H1 (cell line): Measurements from ENCODE around the gene LDLRAD4. TPM values are rescaled to one million over a fixed set of nuclear protein-coding genes. Genes with fewer than 3 reads are reported as not detected.

Experiments
- EGR1 ChIP-seq: IDR thresholded peaks from 2 replicates; pipeline ENCODE4 v1.6.1; 2011; ENCODE audit warnings: low read depth, low read length, borderline replicate concordance
- MAFK ChIP-seq: IDR thresholded peaks from 2 replicates; pipeline ENCODE4 v1.6.1; 2012; ENCODE audit warnings: low read depth, mild to moderate bottlenecking, improper control_type of control experiment, low read length
- MAX ChIP-seq: IDR thresholded peaks from 2 replicates; pipeline ENCODE4 v1.6.1; 2012; ENCODE audit warnings: inconsistent platforms
- POLR2AphosphoS5 ChIP-seq: IDR thresholded peaks from 2 replicates; pipeline ENCODE4 v1.6.1; 2011; ENCODE audit warnings: low read depth, low read length
- POU5F1 ChIP-seq: IDR thresholded peaks from 2 replicates; pipeline ENCODE4 v1.6.1; 2011; ENCODE audit warnings: low read depth, mild to moderate bottlenecking, low read length, moderate library complexity
- RFX5 ChIP-seq: IDR thresholded peaks from 2 replicates; pipeline ENCODE4 v1.6.1; 2011; ENCODE audit warnings: low read depth, low read length, improper control_type of control experiment, borderline replicate concordance
- SIRT6 ChIP-seq: IDR thresholded peaks from one replicate; pipeline ENCODE4 v1.7.1; 2012; ENCODE audit warnings: low read length, inconsistent platforms
- SRF ChIP-seq: IDR thresholded peaks from 2 replicates; pipeline ENCODE4 v1.6.1; 2011; ENCODE audit warnings: mild to moderate bottlenecking, low read depth, low read length, moderate library complexity
- SUZ12 ChIP-seq: fragments of 200-600 bp; sonication (generic); IDR thresholded peaks from 2 replicates; pipeline ENCODE4 v1.6.1; 2012; ENCODE audit warnings: mild to moderate bottlenecking, inconsistent platforms, low read length, moderate library complexity, mixed read lengths
- YY1 ChIP-seq: IDR thresholded peaks from 2 replicates; pipeline ENCODE4 v1.6.1; 2011; ENCODE audit warnings: low read depth, mild to moderate bottlenecking, low read length
- polyA plus RNA-seq, 7 experiments: library from polyadenylated mRNA; depleted of rRNA in 3 of 7; stranded (reverse) in 5 of 7; unstranded in 2 of 7; fragments of >200 nt in 5 of 7; fragments of 200-250 nt in 2 of 7; gene quantifications; 1 replicate in 5 of 7; 2 replicates in 1 of 7; 4 replicates in 1 of 7; pipeline versions ENCODE4 v1.2.1 to v1.2.3, GENCODE V29; 2011 to 2013; ENCODE audit warnings: missing spikeins in 2 of 7, mixed read lengths in 2 of 7
- total RNA-seq: library from RNA; stranded (reverse); fragmentation: NEBNext Ultra II Directional; extraction: Animal tissue kit (Norgen Biotek cat#: 25700); gene quantifications from 2 replicates; pipeline ENCODE4 v1.2.1, GENCODE V29; 2021
- TF ChIP-seq, protein P1 (sequence below): fragments of 300-600 bp; sonication (generic); IDR thresholded peaks from 2 replicates; pipeline ENCODE4 v1.7.1; 2012; ENCODE audit warnings: low read length, moderate library complexity, mild to moderate bottlenecking, inconsistent platforms; ENCODE audit not compliant: insufficient replicate concordance

Gene LDLRAD4
- total and polyA plus RNA-seq, 2 of the 8 experiments (the other 6 are each of a cell fraction or from before 2014, with no cell fraction given) = 0.77 to 1.4 TPM

DNA sequence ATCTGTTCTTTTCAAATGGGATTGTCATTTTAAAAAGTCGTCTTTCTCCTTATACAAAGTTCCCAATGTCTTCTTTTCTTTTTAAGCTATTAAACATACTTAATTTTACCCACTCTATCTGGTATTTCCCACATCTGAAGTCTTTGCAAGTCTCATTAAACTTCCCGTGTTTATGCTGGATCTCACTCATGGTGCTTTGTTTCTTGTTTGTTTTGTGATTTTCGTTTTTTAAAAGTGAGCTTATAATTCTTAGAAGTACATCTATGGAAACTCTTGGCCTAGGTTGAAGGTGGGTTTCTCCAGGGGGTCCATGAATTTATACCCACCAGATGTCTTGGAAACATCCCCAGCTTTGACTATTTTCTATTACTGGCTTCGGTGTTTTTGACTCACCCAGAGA lies 299.8 kb downstream of the LDLRAD4 start (continued):
- TF ChIP-seq, protein P1, sequence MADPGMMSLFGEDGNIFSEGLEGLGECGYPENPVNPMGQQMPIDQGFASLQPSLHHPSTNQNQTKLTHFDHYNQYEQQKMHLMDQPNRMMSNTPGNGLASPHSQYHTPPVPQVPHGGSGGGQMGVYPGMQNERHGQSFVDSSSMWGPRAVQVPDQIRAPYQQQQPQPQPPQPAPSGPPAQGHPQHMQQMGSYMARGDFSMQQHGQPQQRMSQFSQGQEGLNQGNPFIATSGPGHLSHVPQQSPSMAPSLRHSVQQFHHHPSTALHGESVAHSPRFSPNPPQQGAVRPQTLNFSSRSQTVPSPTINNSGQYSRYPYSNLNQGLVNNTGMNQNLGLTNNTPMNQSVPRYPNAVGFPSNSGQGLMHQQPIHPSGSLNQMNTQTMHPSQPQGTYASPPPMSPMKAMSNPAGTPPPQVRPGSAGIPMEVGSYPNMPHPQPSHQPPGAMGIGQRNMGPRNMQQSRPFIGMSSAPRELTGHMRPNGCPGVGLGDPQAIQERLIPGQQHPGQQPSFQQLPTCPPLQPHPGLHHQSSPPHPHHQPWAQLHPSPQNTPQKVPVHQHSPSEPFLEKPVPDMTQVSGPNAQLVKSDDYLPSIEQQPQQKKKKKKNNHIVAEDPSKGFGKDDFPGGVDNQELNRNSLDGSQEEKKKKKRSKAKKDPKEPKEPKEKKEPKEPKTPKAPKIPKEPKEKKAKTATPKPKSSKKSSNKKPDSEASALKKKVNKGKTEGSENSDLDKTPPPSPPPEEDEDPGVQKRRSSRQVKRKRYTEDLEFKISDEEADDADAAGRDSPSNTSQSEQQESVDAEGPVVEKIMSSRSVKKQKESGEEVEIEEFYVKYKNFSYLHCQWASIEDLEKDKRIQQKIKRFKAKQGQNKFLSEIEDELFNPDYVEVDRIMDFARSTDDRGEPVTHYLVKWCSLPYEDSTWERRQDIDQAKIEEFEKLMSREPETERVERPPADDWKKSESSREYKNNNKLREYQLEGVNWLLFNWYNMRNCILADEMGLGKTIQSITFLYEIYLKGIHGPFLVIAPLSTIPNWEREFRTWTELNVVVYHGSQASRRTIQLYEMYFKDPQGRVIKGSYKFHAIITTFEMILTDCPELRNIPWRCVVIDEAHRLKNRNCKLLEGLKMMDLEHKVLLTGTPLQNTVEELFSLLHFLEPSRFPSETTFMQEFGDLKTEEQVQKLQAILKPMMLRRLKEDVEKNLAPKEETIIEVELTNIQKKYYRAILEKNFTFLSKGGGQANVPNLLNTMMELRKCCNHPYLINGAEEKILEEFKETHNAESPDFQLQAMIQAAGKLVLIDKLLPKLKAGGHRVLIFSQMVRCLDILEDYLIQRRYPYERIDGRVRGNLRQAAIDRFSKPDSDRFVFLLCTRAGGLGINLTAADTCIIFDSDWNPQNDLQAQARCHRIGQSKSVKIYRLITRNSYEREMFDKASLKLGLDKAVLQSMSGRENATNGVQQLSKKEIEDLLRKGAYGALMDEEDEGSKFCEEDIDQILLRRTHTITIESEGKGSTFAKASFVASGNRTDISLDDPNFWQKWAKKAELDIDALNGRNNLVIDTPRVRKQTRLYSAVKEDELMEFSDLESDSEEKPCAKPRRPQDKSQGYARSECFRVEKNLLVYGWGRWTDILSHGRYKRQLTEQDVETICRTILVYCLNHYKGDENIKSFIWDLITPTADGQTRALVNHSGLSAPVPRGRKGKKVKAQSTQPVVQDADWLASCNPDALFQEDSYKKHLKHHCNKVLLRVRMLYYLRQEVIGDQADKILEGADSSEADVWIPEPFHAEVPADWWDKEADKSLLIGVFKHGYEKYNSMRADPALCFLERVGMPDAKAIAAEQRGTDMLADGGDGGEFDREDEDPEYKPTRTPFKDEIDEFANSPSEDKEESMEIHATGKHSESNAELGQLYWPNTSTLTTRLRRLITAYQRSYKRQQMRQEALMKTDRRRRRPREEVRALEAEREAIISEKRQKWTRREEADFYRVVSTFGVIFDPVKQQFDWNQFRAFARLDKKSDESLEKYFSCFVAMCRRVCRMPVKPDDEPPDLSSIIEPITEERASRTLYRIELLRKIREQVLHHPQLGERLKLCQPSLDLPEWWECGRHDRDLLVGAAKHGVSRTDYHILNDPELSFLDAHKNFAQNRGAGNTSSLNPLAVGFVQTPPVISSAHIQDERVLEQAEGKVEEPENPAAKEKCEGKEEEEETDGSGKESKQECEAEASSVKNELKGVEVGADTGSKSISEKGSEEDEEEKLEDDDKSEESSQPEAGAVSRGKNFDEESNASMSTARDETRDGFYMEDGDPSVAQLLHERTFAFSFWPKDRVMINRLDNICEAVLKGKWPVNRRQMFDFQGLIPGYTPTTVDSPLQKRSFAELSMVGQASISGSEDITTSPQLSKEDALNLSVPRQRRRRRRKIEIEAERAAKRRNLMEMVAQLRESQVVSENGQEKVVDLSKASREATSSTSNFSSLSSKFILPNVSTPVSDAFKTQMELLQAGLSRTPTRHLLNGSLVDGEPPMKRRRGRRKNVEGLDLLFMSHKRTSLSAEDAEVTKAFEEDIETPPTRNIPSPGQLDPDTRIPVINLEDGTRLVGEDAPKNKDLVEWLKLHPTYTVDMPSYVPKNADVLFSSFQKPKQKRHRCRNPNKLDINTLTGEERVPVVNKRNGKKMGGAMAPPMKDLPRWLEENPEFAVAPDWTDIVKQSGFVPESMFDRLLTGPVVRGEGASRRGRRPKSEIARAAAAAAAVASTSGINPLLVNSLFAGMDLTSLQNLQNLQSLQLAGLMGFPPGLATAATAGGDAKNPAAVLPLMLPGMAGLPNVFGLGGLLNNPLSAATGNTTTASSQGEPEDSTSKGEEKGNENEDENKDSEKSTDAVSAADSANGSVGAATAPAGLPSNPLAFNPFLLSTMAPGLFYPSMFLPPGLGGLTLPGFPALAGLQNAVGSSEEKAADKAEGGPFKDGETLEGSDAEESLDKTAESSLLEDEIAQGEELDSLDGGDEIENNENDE = no peak
- no peak for TF ChIP-seq SIRT6
- no peak for TF ChIP-seq POLR2AphosphoS5
- no peak for TF ChIP-seq EGR1
- TF ChIP-seq RFX5 = no peak
- no peak for TF ChIP-seq MAFK
- no peak for TF ChIP-seq SUZ12
- TF ChIP-seq YY1 = no peak
- no peak for TF ChIP-seq POU5F1
- no peak for TF ChIP-seq SRF
- TF ChIP-seq MAX = no peak
